Karpas-422 (cell line): ENCODE results near the gene RPS19BP1. TPM values are rescaled to one million over a fixed set of nuclear protein-coding genes. Genes with fewer than 3 reads are reported as not detected.

Source experiments
- DNase-seq: peaks from one replicate; pipeline ENCODE4 v3.0.0-alpha.2; 2015
- H2AFZ ChIP-seq: fragments of 200-600 bp; sonication (generic); 2 replicates; pipeline ENCODE4 v1.6.1; 2014; ENCODE audit warnings: antibody characterized with exemption, low read length, mixed read lengths
- H3K27ac ChIP-seq: fragments of 200-600 bp; sonication (generic); 2 replicates; pipeline ENCODE4 v1.5.1; 2014; ENCODE audit warnings: mild to moderate bottlenecking, low read length, moderate library complexity
- H3K27me3 ChIP-seq: fragments of 200-600 bp; sonication (generic); 2 replicates; pipeline ENCODE4 v1.6.1; 2014; ENCODE audit warnings: low read length, mixed read lengths
- H3K36me3 ChIP-seq: fragments of 200-600 bp; sonication (generic); 2 replicates; pipeline ENCODE4 v1.6.1; 2014; ENCODE audit warnings: low read length, mixed read lengths; ENCODE audit not compliant: insufficient read depth
- H3K4me1 ChIP-seq: fragments of 200-600 bp; sonication (generic); 2 replicates; pipeline ENCODE4 v1.6.1; 2014; ENCODE audit warnings: mild to moderate bottlenecking, low read length, mixed read lengths
- H3K4me2 ChIP-seq: fragments of 200-600 bp; sonication (generic); 2 replicates; pipeline ENCODE4 v1.6.1; 2014; ENCODE audit warnings: low read length, low read depth, mild to moderate bottlenecking; ENCODE audit not compliant: poor library complexity, severe bottlenecking
- H3K4me3 ChIP-seq: fragments of 200-600 bp; sonication (generic); 2 replicates; pipeline ENCODE4 v1.5.1; 2014; ENCODE audit warnings: mild to moderate bottlenecking, antibody characterized with exemption, low read length, mixed read lengths
- H3K79me2 ChIP-seq: fragments of 200-600 bp; sonication (generic); 2 replicates; pipeline ENCODE4 v1.6.1; 2014; ENCODE audit warnings: mild to moderate bottlenecking, low read length, mixed read lengths
- H3K9ac ChIP-seq: fragments of 200-600 bp; sonication (generic); 2 replicates; pipeline ENCODE4 v1.6.0; 2014; ENCODE audit warnings: low read length
- H3K9me2 ChIP-seq: fragments of 200-600 bp; sonication (generic), shearing (Covaris generic); replicated peaks from 2 replicates; pipeline ENCODE4 v1.6.0; 2014; ENCODE audit warnings: mild to moderate bottlenecking, low read length, moderate library complexity; ENCODE audit not compliant: insufficient read depth
- H3K9me3 ChIP-seq: fragments of 300-700, 200-600 bp; sonication (generic); 2 replicates; pipeline ENCODE4 v1.6.1; 2014; ENCODE audit warnings: low read length, mixed read lengths
- H4K20me1 ChIP-seq: fragments of 200-600 bp; sonication (generic); 2 replicates; pipeline ENCODE4 v1.6.1; 2014; ENCODE audit warnings: mild to moderate bottlenecking, antibody characterized with exemption, low read length, low read depth; ENCODE audit not compliant: insufficient read depth
- total RNA-seq: library from RNA; depleted of rRNA; stranded (reverse); fragments of >200 nt; shearing (Covaris generic); gene quantifications from 2 replicates; pipeline ENCODE4 v1.2.3, GENCODE V29; 2014; ENCODE audit warnings: low replicate concordance

Gene RPS19BP1
- total RNA-seq, 1 experiment from 2014 or later: 91.1 TPM

- no peak for DNase-seq
- H3K27ac ChIP-seq: peak overlapping the region; percentile 92
Observed at GRCh38 chr22:39517470-39517869, 15.1 kb downstream of the RPS19BP1 start.

GRCh38 chr22:39515266-39516050, 17.1 kb downstream of the RPS19BP1 start:
- no peak overlapping the region for H3K4me3 ChIP-seq
- peaks cover 44% of the 10 kb centered on the region for H3K79me2 ChIP-seq
- H3K9ac ChIP-seq: no peak overlapping the region
- H4K20me1 ChIP-seq: peaks cover 25% of the 10 kb centered on the region
- H3K9me3 ChIP-seq: no peaks in the 10 kb centered on the region
- H3K27me3 ChIP-seq: no peaks in the 10 kb centered on the region
- H3K4me2 ChIP-seq: no peak overlapping the region
- H3K9me2 ChIP-seq: no peaks in the 10 kb centered on the region
- H3K36me3 ChIP-seq: peaks cover 55% of the 10 kb centered on the region
- DNase-seq: no peak
- peaks cover 48% of the 10 kb centered on the region for H3K4me1 ChIP-seq
- peak overlapping the region; percentile 53; the same call in 1 of the 2 replicates for H3K27ac ChIP-seq
- H2AFZ ChIP-seq: no peak overlapping the region

More at GRCh38 chr22:39517470-39517869, 15.1 kb downstream of the RPS19BP1 start:
- Histone ChIP-seq H4K20me1 (peaks cover 33% of the 10 kb centered on the region), H3K36me3 (peaks cover 58% of the 10 kb centered on the region), H3K27me3 (no peaks in the 10 kb centered on the region), H3K9ac (no peak overlapping the region), H3K9me3 (no peaks in the 10 kb centered on the region), H3K4me1 (peaks cover 60% of the 10 kb centered on the region), H3K79me2 (peaks cover 45% of the 10 kb centered on the region), H2AFZ (no peak overlapping the region), H3K4me3 (no peak overlapping the region), H3K4me2 (no peak overlapping the region), H3K9me2 (no peaks in the 10 kb centered on the region)

- Histone ChIP-seq H3K4me1 (peaks cover 48% of the 10 kb centered on the region), H3K4me3 (no peak overlapping the region), H4K20me1 (peaks cover 30% of the 10 kb centered on the region), H3K27ac (peak overlapping the region; percentile 53; the same call in 1 of the 2 replicates), H2AFZ (no peak overlapping the region), H3K9me3 (no peaks in the 10 kb centered on the region), H3K4me2 (no peak overlapping the region), H3K27me3 (no peaks in the 10 kb centered on the region), H3K36me3 (peaks cover 60% of the 10 kb centered on the region), H3K79me2 (peaks cover 50% of the 10 kb centered on the region), H3K9me2 (no peaks in the 10 kb centered on the region), H3K9ac (peak overlapping the region; percentile 16; the same call in 1 of the 2 replicates)
- peak; percentile 75 for DNase-seq
Observed at GRCh38 chr22:39514373-39514973, 18.1 kb downstream of the RPS19BP1 start.

- Histone ChIP-seq H3K9me2 (no peaks in the 10 kb centered on the region), H3K79me2 (peaks cover 53% of the 10 kb centered on the region), H3K4me3 (no peak overlapping the region), H3K36me3 (peaks cover 64% of the 10 kb centered on the region), H3K9me3 (no peaks in the 10 kb centered on the region), H3K27me3 (no peaks in the 10 kb centered on the region), H3K4me1 (peaks cover 42% of the 10 kb centered on the region), H3K27ac (no peak overlapping the region), H4K20me1 (peaks cover 37% of the 10 kb centered on the region), H3K4me2 (no peak overlapping the region), H2AFZ (no peak overlapping the region), H3K9ac (no peak overlapping the region)
- no peak for DNase-seq
Observed at GRCh38 chr22:39513791-39514190, 18.8 kb downstream of the RPS19BP1 start.

GRCh38 chr22:39512026-39512425, 20.5 kb downstream of the RPS19BP1 start:
- DNase-seq: no peak
- no peak overlapping the region for H3K4me3 ChIP-seq
- H3K27ac ChIP-seq: no peak overlapping the region
- H3K9me2 ChIP-seq: no peaks in the 10 kb centered on the region
- H3K9ac ChIP-seq: no peak overlapping the region
- H3K36me3 ChIP-seq: peaks cover 72% of the 10 kb centered on the region
- H3K4me2 ChIP-seq: no peak overlapping the region
- H3K27me3 ChIP-seq: no peaks in the 10 kb centered on the region
- peaks cover 46% of the 10 kb centered on the region for H4K20me1 ChIP-seq
- peaks cover 61% of the 10 kb centered on the region for H3K79me2 ChIP-seq
- H3K9me3 ChIP-seq: no peaks in the 10 kb centered on the region
- no peak overlapping the region for H2AFZ ChIP-seq
- peaks cover 31% of the 10 kb centered on the region for H3K4me1 ChIP-seq

- peaks cover 69% of the 10 kb centered on the region for H3K79me2 ChIP-seq
- peaks cover 74% of the 10 kb centered on the region for H3K36me3 ChIP-seq
Observed at GRCh38 chr22:39511226-39511625, 21.3 kb downstream of the RPS19BP1 start.

GRCh38 chr22:39510529-39511149, 21.9 kb downstream of the RPS19BP1 start:
- Histone ChIP-seq H2AFZ (no peak overlapping the region), H3K9ac (no peak overlapping the region), H3K27me3 (no peaks in the 10 kb centered on the region), H3K9me3 (no peaks in the 10 kb centered on the region), H4K20me1 (peaks cover 51% of the 10 kb centered on the region), H3K27ac (no peak overlapping the region), H3K9me2 (no peaks in the 10 kb centered on the region), H3K36me3 (peaks cover 74% of the 10 kb centered on the region), H3K4me1 (peaks cover 24% of the 10 kb centered on the region), H3K4me3 (no peak overlapping the region), H3K4me2 (no peak overlapping the region), H3K79me2 (peaks cover 74% of the 10 kb centered on the region)
- no peak for DNase-seq

More at GRCh38 chr22:39511226-39511625, 21.3 kb downstream of the RPS19BP1 start:
- DNase-seq: no peak
- H3K9me3 ChIP-seq: no peaks in the 10 kb centered on the region
- H3K4me3 ChIP-seq: no peak overlapping the region
- H3K9ac ChIP-seq: no peak overlapping the region
- H3K9me2 ChIP-seq: no peaks in the 10 kb centered on the region
- no peaks in the 10 kb centered on the region for H3K27me3 ChIP-seq
- no peak overlapping the region for H3K4me2 ChIP-seq
- no peak overlapping the region for H3K27ac ChIP-seq
- peaks cover 29% of the 10 kb centered on the region for H3K4me1 ChIP-seq
- no peak overlapping the region for H2AFZ ChIP-seq
- peaks cover 47% of the 10 kb centered on the region for H4K20me1 ChIP-seq

GRCh38 chr22:39508393-39508792, 24.2 kb downstream of the RPS19BP1 start:
- H3K27ac ChIP-seq: no peak overlapping the region
- H3K27me3 ChIP-seq: no peaks in the 10 kb centered on the region
- no peak overlapping the region; the same call in 1 of the 2 replicates for H3K9ac ChIP-seq
- H3K4me2 ChIP-seq: no peak overlapping the region
- H3K36me3 ChIP-seq: peaks cover 72% of the 10 kb centered on the region
- H4K20me1 ChIP-seq: peaks cover 41% of the 10 kb centered on the region
- no peaks in the 10 kb centered on the region for H3K9me3 ChIP-seq
- no peak for DNase-seq
- H3K9me2 ChIP-seq: no peaks in the 10 kb centered on the region
- no peak overlapping the region for H2AFZ ChIP-seq
- peaks cover 74% of the 10 kb centered on the region for H3K79me2 ChIP-seq
- H3K4me1 ChIP-seq: peaks cover 12% of the 10 kb centered on the region
- no peak overlapping the region for H3K4me3 ChIP-seq
